Transverse colon (tissue), 4 donors: Measurements from ENCODE around the gene PARD6B.
"Not testable (repeated sequence)": the region's sequence is repeated elsewhere in the genome, so short reads cannot be mapped to it uniquely, and the experiment has no call there.

Experiments used
- CTCF ChIP-seq, 5 experiments: fragments of 200-600 bp in 3 of 5; fragments of 450-650 bp in 2 of 5; sonication (generic) in 3 of 5; IDR thresholded peaks; 1 replicate in 2 of 5; 2 replicates in 3 of 5; pipeline ENCODE4 v1.5.1; 2016 to 2017; ENCODE audit warnings: antibody characterized with exemption in 5 of 5, inconsistent platforms in 3 of 5, mild to moderate bottlenecking in 2 of 5, moderate library complexity in 1 of 5
- POLR2AphosphoS5 ChIP-seq, 3 donors: sonication (generic); formaldehyde crosslinking; IDR thresholded peaks; one replicate each; pipeline ENCODE4 v1.6.1; 2016; ENCODE audit warnings: antibody characterized with exemption in 3 of 3

GRCh38 chr20:50714426-50714825 is 17.0 kb upstream of the PARD6B start:
- TF ChIP-seq CTCF, POLR2AphosphoS5 (IDR thresholded peaks at IDR 0.05): not testable (repeated sequence)
